GM18951 (cell line): ENCODE data around the gene TNFAIP6.

ENCODE experiments used
- POLR2A ChIP-seq: IDR thresholded peaks from 4 replicates; pipeline ENCODE4 v1.6.1; 2011; ENCODE audit warnings: mild to moderate bottlenecking; ENCODE audit not compliant: insufficient read length, insufficient read depth; ENCODE audit errors: extremely low read depth
- in situ Hi-C: fragments of 300-500 bp; cut with MboI; formaldehyde crosslinking; loops from one replicate; pipeline ENCODE4 v1.12.0; 2022; ENCODE audit warnings: low sequenced_read_pairs, mixed read lengths, inconsistent platforms; ENCODE audit not compliant: unreplicated experiment

The TNFAIP6 gene

DNA sequence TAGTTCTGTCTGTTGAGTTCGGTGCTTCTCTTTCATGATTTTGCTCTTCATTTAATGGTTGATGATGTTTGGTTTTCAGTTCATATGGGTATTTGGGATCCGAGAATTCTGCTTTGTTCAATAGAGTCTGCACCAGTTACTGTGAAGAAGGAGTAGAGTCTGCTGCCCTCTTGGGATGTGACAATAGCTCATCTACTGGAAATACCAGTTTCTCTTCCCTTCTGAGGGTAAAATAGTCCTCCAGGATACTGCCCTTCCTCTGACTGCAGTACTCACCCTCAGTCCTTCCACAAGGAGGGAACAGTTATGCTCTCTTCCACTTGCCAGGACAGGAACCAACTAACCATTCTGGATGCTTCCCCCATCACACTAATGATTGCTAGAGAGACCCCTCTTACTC lies 12.5 kb upstream of the TNFAIP6 start:
- TF ChIP-seq POLR2A = no peak
- in situ Hi-C loops = no loop called here

DNA sequence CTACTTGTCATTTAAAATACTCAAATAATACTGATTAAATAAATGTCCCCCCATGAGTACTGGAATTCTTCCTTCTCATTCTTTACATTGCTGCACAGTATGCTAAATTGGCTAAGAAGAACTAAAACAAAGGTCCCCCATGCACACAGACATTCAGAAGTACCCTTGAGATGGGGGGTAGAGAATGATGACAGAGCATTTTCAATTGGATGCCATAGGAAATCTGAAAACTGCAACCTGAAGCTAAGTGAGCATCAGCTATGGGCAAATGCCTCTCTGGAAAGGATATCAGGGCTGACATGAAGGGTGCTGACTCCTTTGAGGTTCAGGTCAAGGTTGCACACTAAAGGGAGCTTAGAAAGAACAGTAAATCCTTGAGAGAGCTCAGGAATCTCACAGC lies 10.1 kb upstream of the TNFAIP6 start:
- no peak for TF ChIP-seq POLR2A
- in situ Hi-C loops = no loop called here

DNA sequence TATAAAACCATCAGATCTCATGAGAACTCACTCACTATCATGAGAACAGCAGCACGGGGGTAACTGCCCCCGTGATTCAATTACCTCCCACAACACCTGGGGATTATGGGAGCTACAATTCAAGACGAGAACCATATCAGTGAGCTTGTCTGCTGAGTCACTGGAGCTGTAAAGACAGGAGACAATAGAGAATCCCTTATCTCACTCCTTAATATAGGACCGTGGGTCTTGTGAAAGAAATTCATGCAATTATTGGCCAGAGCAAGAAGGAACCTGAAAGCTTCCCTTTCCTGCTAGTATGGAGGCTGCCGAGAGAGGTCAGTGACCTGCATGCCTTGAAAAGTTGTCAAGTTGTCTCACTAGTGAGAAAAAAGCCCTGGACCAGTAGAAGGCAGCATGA lies 9.5 kb upstream of the TNFAIP6 start:
- in situ Hi-C loops = no loop called here
- no peak for TF ChIP-seq POLR2A

DNA sequence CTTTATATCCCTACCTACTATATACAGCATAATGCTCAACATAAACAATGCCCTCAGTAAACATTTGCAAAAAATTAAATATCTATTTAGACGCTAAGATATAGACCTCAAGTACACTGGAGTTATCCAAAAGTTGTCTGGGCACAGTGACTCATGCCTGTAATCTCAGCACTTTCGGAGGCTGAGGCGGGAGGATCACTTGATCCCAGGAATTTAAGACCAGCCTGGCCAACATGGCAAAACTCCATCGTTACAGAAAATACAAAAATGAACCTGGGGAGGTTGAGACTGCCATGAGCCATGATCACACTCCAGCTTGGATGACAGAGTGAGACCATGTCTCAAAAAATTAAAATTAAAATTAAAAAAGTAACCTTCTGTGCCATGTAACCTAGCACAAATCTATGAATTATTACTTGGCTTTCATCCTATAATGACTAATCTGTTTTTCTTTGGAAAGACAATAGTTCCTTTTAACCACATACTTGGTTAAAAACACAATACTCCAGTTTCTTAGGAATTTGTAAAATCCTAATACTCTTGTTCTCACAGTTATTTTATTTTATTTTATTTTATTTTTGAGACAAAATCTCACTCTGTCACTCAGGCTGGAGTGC lies 6.7 kb upstream of the TNFAIP6 start:
- TF ChIP-seq POLR2A = no peak
- in situ Hi-C loops = no loop called here

DNA sequence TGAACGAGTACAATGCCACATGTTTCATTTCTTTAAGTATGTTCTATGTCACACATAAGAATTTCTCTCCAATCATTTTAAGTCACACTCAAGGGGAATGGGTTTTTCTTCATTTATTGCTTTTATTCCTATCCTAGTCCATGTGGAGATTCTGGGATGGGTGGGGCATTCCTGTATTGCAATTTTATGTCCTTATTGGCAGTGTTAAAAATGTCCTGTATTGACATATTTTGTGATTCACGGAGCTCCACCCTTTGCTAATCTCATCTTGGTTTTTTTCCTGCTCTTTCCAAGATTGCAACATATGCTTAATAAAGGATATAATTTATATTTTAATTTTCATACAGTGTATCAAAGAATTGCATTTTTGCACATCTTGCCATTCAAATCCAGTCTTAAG lies 3.4 kb upstream of the TNFAIP6 start:
- in situ Hi-C loops = no loop called here
- TF ChIP-seq POLR2A = no peak

DNA sequence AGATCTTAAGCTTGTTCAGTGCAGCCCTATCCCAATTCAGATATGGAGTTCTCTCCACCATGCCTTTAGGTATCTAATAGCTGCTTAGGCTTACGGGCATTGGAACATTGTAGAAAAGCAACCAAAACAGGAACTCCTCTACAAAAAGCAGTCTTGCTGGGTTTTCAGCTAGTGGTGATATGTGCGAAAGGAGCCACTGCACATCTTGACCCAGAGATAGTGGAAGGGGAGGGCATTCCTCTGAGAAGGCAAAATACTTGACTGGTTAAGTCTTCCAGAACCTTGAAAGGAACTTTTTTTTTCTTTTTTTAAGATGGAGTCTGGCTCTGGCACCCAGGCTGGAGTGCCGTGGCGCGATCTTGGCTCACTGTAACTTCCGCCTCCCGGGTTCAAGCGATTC lies 2.6 kb upstream of the TNFAIP6 start:
- in situ Hi-C loops = no loop called here
- TF ChIP-seq POLR2A = no peak

DNA sequence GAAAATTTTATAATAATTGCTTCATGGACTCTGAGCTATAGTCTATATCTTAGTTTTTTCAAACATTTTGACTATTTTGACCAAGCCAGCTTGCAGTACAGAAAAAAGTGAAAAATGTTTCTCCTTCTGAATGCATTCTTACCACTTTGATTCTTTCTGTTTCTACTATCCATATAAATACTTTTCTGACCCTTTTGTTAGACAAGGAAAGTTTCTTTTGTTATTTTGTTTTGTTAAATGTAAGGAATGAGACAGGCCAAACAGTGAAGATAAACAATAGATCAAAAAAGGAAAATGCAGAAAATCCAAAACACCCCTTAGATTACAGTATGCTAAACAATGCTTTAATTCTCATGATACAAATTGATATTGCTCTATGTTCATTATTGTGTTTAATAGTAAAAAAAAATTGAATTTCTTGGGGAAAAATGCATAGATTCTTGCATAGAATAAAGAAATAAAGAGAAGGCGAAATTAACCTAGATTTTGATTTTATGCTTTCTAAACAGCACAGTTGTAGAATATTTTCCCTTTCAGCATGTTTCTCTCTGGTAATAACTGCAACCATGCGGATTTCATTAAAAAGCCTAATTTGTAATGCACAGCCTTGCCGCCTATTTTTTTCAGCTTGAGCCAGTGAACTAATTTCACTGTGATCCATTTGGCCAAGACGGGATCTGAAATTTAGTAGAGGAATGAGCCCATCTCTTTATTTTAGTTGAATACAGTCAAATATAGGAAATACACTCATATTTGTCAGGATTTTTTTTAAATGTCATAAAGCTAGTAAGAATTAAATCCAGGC lies 976 bp downstream of the TNFAIP6 start:
- no peak for TF ChIP-seq POLR2A
- in situ Hi-C loops = no loop called here

DNA sequence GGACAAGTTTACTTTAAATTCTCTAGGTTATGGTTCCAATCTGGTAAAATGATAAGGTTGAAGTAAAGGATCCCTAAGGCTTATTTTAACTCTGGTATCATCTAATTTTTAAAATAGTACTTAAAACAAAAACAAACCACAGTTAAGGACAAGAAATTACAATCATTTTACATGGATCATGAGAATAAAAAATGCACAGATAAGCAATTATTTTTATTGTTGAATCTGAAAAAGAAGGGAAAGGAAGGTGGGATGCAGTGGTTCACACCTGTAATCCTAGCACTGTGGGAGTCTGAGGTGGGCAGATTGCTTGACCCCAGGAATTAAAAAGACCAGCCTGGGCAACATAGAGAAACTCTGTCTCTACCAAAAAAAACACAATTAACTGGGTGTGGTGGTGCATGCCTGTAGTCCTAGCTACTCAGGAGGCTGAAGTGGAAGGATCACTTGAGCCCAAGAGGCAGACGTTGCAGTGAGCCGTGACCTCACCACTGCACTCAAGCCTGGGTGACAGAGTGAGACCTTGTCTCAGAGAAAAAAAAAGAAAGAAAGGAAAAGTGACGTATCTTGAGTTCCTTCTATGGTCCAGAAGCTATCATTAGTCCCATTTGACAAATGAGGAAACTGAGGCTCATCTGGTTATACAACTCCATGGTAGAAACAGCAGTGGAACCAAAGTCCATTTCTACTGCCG lies 2.5 kb downstream of the TNFAIP6 start:
- TF ChIP-seq POLR2A = no peak
- in situ Hi-C loops = no loop called here

DNA sequence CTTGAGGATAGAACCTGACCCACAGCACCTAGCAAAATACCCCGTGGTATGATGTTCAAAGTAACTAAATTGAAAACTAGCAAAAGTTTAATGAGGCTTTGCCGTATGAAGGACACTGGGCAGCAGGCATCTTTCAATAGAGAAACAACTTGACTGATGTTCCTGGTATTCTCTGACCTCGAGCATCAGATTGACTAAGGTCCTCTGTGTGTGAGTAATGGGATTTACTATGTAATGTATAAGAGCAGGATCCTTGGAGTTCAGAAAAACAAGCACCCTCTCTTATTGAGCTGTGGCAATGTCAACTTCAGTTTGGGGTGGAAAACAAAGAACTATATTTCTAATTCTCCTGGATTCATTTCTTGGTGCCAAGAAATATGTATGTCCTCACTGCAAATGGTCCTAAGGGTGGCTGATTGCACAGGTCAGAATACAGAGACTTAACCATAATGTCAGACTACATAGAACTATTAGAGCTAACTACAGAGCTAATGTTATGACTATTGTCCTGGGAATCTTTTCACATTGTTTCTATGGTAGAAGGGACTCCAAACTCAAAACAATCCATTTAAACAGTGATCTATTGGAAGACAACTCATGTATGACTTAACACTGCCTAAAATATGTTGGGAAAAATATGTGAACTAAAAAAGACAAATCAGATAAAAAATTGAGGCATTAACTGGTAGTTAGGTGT lies 4.4 kb downstream of the TNFAIP6 start:
- in situ Hi-C loops = no loop called here
- TF ChIP-seq POLR2A = no peak

DNA sequence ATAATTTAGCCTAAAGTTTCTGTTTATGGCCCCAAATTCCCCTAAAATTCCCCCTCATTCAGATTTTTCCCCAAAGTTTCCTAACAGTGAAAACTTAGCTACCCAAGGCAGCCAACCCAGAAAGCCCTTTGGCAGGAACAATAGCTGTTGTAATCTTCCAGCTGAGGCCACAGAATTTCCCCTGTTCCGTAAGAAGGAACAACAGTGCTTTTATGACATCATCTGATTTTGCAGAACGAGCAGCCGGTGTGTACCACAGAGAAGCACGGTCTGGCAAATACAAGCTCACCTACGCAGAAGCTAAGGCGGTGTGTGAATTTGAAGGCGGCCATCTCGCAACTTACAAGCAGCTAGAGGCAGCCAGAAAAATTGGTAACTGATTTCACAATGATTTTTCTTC lies 6.3 kb downstream of the TNFAIP6 start:
- TF ChIP-seq POLR2A = no peak
- in situ Hi-C loops = no loop called here

DNA sequence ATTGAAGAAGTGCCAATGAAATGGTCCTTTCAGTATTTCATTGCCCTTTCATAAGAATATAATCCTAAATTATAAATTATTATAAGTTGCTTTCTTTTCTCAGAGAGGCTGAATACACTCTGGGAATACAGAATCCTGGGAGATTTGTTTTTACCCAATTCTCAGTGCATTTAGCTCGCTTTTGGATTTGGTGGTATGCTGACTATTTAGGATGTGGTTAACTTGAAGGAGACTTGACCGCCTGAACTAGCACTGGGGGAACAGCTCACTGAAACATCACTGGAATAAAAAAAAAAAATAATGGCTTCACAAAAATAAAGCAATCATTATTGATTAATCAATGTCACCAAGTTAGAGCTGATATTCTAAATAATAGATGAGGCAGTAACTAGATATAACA lies 10.2 kb downstream of the TNFAIP6 start:
- no peak for TF ChIP-seq POLR2A
- in situ Hi-C loops = no loop called here

DNA sequence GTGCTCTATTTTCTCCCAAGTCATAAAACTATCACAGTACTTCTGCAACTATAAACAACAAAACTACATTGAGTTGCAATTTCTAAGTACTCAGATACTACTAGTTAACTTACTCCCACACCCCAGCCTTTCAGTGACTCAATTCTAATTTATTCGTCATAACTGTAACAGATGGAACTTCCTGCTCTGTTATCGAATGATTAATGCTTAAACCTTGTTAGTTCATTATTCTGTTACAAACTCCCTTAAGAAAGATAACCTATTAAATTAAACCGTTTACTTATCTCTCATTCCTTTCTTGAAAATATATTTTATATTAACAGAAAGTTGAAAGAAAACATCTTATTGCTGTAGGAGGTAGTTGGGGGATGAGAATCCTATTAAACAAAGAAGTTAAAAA lies 17.0 kb downstream of the TNFAIP6 start:
- no peak for TF ChIP-seq POLR2A
- in situ Hi-C loops = no loop called here

DNA sequence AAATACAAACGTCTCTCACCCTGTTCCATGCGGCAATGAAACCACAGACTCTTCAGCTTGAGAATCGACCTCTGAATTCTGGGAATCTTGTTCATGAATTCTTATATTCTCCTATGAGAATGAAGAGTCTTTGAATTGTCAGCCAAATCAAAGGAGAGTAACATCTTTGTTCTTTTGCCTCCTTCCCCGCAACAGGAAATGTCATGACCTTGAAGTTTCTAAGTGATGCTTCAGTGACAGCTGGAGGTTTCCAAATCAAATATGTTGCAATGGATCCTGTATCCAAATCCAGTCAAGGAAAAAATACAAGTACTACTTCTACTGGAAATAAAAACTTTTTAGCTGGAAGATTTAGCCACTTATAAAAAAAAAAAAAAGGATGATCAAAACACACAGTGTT lies 21.8 kb downstream of the TNFAIP6 start:
- no peak for TF ChIP-seq POLR2A
- in situ Hi-C loops = no loop called here
